ENCODE measurements around the gene SLF1. TPM values are rescaled to one million over a fixed set of nuclear protein-coding genes. Genes with fewer than 3 reads are reported as not detected.

Gene SLF1
- total and polyA plus RNA-seq, 2 of the 8 experiments (the other 6 are each of a cell fraction or from before 2014, with no cell fraction given): 4.8 to 15.7 TPM

DNA sequence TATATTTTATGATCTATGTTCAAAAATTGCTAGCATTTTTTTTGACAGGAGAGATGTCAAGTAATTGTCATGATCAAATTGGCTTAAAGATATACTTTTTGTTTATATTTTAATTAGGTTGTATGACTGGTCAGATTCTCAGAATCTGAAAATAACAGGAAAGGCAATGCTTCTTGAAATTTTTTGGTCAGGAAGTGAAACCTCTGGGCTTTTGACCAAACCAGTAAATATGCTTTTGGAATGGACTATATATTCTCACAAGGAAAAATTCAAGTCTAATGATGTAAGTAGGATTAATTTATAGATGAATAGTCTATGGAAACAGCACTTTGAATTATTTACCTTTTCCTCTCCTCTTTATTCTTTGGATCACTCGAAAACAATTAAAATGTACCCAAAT, 52.3 kb downstream of the SLF1 start (continued):
- TF ChIP-seq, protein P1, sequence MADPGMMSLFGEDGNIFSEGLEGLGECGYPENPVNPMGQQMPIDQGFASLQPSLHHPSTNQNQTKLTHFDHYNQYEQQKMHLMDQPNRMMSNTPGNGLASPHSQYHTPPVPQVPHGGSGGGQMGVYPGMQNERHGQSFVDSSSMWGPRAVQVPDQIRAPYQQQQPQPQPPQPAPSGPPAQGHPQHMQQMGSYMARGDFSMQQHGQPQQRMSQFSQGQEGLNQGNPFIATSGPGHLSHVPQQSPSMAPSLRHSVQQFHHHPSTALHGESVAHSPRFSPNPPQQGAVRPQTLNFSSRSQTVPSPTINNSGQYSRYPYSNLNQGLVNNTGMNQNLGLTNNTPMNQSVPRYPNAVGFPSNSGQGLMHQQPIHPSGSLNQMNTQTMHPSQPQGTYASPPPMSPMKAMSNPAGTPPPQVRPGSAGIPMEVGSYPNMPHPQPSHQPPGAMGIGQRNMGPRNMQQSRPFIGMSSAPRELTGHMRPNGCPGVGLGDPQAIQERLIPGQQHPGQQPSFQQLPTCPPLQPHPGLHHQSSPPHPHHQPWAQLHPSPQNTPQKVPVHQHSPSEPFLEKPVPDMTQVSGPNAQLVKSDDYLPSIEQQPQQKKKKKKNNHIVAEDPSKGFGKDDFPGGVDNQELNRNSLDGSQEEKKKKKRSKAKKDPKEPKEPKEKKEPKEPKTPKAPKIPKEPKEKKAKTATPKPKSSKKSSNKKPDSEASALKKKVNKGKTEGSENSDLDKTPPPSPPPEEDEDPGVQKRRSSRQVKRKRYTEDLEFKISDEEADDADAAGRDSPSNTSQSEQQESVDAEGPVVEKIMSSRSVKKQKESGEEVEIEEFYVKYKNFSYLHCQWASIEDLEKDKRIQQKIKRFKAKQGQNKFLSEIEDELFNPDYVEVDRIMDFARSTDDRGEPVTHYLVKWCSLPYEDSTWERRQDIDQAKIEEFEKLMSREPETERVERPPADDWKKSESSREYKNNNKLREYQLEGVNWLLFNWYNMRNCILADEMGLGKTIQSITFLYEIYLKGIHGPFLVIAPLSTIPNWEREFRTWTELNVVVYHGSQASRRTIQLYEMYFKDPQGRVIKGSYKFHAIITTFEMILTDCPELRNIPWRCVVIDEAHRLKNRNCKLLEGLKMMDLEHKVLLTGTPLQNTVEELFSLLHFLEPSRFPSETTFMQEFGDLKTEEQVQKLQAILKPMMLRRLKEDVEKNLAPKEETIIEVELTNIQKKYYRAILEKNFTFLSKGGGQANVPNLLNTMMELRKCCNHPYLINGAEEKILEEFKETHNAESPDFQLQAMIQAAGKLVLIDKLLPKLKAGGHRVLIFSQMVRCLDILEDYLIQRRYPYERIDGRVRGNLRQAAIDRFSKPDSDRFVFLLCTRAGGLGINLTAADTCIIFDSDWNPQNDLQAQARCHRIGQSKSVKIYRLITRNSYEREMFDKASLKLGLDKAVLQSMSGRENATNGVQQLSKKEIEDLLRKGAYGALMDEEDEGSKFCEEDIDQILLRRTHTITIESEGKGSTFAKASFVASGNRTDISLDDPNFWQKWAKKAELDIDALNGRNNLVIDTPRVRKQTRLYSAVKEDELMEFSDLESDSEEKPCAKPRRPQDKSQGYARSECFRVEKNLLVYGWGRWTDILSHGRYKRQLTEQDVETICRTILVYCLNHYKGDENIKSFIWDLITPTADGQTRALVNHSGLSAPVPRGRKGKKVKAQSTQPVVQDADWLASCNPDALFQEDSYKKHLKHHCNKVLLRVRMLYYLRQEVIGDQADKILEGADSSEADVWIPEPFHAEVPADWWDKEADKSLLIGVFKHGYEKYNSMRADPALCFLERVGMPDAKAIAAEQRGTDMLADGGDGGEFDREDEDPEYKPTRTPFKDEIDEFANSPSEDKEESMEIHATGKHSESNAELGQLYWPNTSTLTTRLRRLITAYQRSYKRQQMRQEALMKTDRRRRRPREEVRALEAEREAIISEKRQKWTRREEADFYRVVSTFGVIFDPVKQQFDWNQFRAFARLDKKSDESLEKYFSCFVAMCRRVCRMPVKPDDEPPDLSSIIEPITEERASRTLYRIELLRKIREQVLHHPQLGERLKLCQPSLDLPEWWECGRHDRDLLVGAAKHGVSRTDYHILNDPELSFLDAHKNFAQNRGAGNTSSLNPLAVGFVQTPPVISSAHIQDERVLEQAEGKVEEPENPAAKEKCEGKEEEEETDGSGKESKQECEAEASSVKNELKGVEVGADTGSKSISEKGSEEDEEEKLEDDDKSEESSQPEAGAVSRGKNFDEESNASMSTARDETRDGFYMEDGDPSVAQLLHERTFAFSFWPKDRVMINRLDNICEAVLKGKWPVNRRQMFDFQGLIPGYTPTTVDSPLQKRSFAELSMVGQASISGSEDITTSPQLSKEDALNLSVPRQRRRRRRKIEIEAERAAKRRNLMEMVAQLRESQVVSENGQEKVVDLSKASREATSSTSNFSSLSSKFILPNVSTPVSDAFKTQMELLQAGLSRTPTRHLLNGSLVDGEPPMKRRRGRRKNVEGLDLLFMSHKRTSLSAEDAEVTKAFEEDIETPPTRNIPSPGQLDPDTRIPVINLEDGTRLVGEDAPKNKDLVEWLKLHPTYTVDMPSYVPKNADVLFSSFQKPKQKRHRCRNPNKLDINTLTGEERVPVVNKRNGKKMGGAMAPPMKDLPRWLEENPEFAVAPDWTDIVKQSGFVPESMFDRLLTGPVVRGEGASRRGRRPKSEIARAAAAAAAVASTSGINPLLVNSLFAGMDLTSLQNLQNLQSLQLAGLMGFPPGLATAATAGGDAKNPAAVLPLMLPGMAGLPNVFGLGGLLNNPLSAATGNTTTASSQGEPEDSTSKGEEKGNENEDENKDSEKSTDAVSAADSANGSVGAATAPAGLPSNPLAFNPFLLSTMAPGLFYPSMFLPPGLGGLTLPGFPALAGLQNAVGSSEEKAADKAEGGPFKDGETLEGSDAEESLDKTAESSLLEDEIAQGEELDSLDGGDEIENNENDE (IDR thresholded peaks at IDR 0.05; ENCODE audit: insufficient replicate concordance, low read length): no peak
- no peak for TF ChIP-seq SP1 (IDR thresholded peaks at IDR 0.05; ENCODE audit: low read depth, low read length)
- no peak for TF ChIP-seq PHF8 (conservative IDR thresholded peaks at IDR 0.05; ENCODE audit: low read depth, low read length)
- TF ChIP-seq BACH1 (IDR thresholded peaks at IDR 0.05; ENCODE audit: low read length): no peak
- TF ChIP-seq RBBP5 (IDR thresholded peaks at IDR 0.05; ENCODE audit: borderline replicate concordance, low read depth, low read length): no peak
- TF ChIP-seq CHD1 (IDR thresholded peaks at IDR 0.05; ENCODE audit: low read depth, low read length): no peak
- TF ChIP-seq SAP30 (IDR thresholded peaks at IDR 0.05; ENCODE audit: insufficient read depth, insufficient replicate concordance, low read length): no peak
- TF ChIP-seq POLR2AphosphoS5 (IDR thresholded peaks at IDR 0.05; ENCODE audit: low read depth, low read length): no peak
